ENCODE measurements around the gene FXYD7.

DNA sequence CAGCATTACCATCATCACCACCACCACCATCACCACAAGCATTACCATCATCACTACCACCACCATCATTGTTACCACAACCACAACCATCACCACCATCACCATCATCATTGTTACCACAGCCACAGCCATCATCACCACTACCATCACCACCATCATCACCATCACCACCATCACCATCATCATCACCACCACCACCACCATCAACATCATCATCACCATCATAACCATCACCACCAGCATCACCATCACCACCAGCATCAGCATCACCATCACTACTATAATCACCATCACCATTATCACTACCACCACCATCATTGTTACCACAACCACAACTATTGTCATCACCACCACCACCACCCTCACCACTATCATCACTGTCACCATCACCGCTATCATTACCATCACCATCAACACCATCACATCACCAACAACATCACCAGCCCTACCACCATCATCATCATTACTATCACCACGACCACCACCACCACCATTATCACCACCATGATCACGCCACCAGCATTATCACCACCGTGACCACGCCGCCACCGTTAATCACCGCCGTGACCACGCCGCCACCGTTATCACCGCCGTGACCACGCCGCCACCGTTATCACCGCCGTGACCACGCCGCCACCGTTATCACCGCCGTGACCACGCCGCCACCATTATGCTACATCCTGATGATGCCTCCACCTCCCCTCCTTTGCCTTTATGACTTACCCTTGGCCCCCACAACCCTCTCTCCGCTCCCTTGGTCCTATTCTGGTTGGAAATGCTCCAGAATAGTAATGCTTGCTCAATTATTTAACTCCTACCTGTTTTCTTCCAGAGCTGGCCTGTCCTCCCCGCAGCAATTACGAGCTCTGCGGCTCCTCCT is 37.4 kb upstream of the FXYD7 start:
- TF ChIP-seq EZH2 (IDR thresholded peaks at IDR 0.05; ENCODE audit: low read length, unreplicated experiment), result no peak
- TF ChIP-seq, protein P1, sequence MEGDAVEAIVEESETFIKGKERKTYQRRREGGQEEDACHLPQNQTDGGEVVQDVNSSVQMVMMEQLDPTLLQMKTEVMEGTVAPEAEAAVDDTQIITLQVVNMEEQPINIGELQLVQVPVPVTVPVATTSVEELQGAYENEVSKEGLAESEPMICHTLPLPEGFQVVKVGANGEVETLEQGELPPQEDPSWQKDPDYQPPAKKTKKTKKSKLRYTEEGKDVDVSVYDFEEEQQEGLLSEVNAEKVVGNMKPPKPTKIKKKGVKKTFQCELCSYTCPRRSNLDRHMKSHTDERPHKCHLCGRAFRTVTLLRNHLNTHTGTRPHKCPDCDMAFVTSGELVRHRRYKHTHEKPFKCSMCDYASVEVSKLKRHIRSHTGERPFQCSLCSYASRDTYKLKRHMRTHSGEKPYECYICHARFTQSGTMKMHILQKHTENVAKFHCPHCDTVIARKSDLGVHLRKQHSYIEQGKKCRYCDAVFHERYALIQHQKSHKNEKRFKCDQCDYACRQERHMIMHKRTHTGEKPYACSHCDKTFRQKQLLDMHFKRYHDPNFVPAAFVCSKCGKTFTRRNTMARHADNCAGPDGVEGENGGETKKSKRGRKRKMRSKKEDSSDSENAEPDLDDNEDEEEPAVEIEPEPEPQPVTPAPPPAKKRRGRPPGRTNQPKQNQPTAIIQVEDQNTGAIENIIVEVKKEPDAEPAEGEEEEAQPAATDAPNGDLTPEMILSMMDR (conservative IDR thresholded peaks at IDR 0.05; ENCODE audit: low read depth, low read length), result no peak
